Endothelial cell of umbilical vein (primary cell): ENCODE results near the gene INPP5J. TPM values are rescaled to one million over a fixed set of nuclear protein-coding genes. Genes with fewer than 3 reads are reported as not detected.

Experiments used
- BruUV-seq: library from RNA; stranded (reverse); fragments of 400-500 nt; replicated peaks from 2 replicates; lab custom pipeline; 2021; lab: Mats Ljungman, UMichigan
- CTCF ChIA-PET: fragments of 300-600, 350-600 bp; sonication (Branson Sonifier 250); formaldehyde crosslinking; loops from one replicate; lab custom pipeline; 2021; ENCODE audit warnings: antibody characterized with exemption, inconsistent platforms; lab: Charles Lee
- POLR2A ChIA-PET: fragments of 300-600, 350-600 bp; sonication (Branson Sonifier 250); formaldehyde crosslinking; loops from one replicate; lab custom pipeline; 2021; ENCODE audit warnings: antibody characterized with exemption, inconsistent platforms; lab: Charles Lee
- DNase-seq: peaks from one replicate; pipeline ENCODE4 v3.0.0-alpha.2; 2011; ENCODE audit warnings: low read depth, low spot score
- FAIRE-seq: peaks from 2 replicates; lab custom pipeline; 2011; peaks lifted over from hg19 to GRCh38; lab: Jason Lieb, UNC
- H2AFZ ChIP-seq: 2 replicates; pipeline ENCODE4 v1.6.0; 2012; ENCODE audit warnings: low read depth, low read length, control low read depth, inconsistent platforms
- H3K27ac ChIP-seq: 2 replicates; pipeline ENCODE4 v1.5.1; 2011; ENCODE audit warnings: low read depth, mild to moderate bottlenecking, control low read depth, low read length, moderate library complexity; ENCODE audit not compliant: insufficient read depth
- H3K27me3 ChIP-seq, 2 experiments: 2 replicates each; pipeline versions ENCODE4 v1.6.0 to v1.6.1; 2011; ENCODE audit warnings: low read length in 2 of 2, mixed read lengths in 1 of 2; ENCODE audit not compliant: control insufficient read depth in 2 of 2, insufficient read depth in 2 of 2
- H3K36me3 ChIP-seq, 2 experiments: 2 replicates in 1 of 2; 3 replicates in 1 of 2; pipeline ENCODE4 v1.5.1; 2011; ENCODE audit warnings: low read length in 2 of 2, mild to moderate bottlenecking in 1 of 2, moderate library complexity in 1 of 2; ENCODE audit not compliant: control insufficient read depth in 2 of 2, insufficient read depth in 2 of 2; ENCODE audit errors: extremely low read depth in 1 of 2
- H3K4me1 ChIP-seq: 3 replicates; pipeline ENCODE4 v1.5.1; 2011; ENCODE audit warnings: mild to moderate bottlenecking, low read length; ENCODE audit not compliant: control insufficient read depth, insufficient read depth; ENCODE audit errors: extremely low read depth
- H3K4me2 ChIP-seq: 2 replicates; pipeline ENCODE4 v1.6.1; 2011; ENCODE audit warnings: low read length, control low read depth, mixed read lengths; ENCODE audit not compliant: insufficient read depth
- H3K4me3 ChIP-seq, 3 experiments: fragments of 200-600 bp in 1 of 3; sonication (generic), shearing (Covaris generic) in 1 of 3; replicated peaks in 1 of 3; 2 replicates each; pipeline ENCODE4 v1.5.1; 2011 to 2016; ENCODE audit warnings: control low read depth in 3 of 3, low read length in 3 of 3, mild to moderate bottlenecking in 2 of 3, inconsistent platforms in 1 of 3, low read depth in 1 of 3, moderate library complexity in 1 of 3; ENCODE audit not compliant: insufficient read depth in 1 of 3
- H3K79me2 ChIP-seq: 2 replicates; pipeline ENCODE4 v1.6.0; 2012; ENCODE audit warnings: low read length, inconsistent platforms; ENCODE audit not compliant: control insufficient read depth, insufficient read depth
- H3K9ac ChIP-seq: replicated peaks from 2 replicates; pipeline ENCODE3; 2011; ENCODE audit warnings: low read length, control low read depth; ENCODE audit not compliant: insufficient read depth; ENCODE audit errors: extremely low read depth
- H3K9me1 ChIP-seq: replicated peaks from 3 replicates; pipeline ENCODE4 v1.6.0; 2011; ENCODE audit warnings: mild to moderate bottlenecking, low read length; ENCODE audit not compliant: control insufficient read depth, insufficient read depth; ENCODE audit errors: extremely low read depth
- H3K9me3 ChIP-seq: replicated peaks from 2 replicates; pipeline ENCODE4 v1.5.1; 2012; ENCODE audit warnings: low read length, inconsistent platforms; ENCODE audit not compliant: control insufficient read depth, insufficient read depth
- H4K20me1 ChIP-seq: replicated peaks from 2 replicates; pipeline ENCODE3; 2011; ENCODE audit warnings: mild to moderate bottlenecking, low read length; ENCODE audit not compliant: control insufficient read depth, insufficient read depth; ENCODE audit errors: extremely low read depth
- CTCF ChIP-seq, 2 donors: IDR thresholded peaks; 1 replicate in 1 of 2; 2 replicates in 1 of 2; pipeline ENCODE4 v1.5.1; 2011; ENCODE audit warnings: low read length in 2 of 2, mild to moderate bottlenecking in 2 of 2, moderate library complexity in 2 of 2, control low read depth in 1 of 2, inconsistent platforms in 1 of 2, low read depth in 1 of 2; ENCODE audit not compliant: insufficient read depth in 1 of 2; ENCODE audit errors: extremely low read depth in 1 of 2
- EZH2 ChIP-seq: IDR thresholded peaks from 2 replicates; pipeline ENCODE4 v1.6.1; 2012; ENCODE audit warnings: borderline replicate concordance, low read depth, mild to moderate bottlenecking, moderate library complexity, low read length, inconsistent platforms; ENCODE audit not compliant: severe bottlenecking
- FOS ChIP-seq: IDR thresholded peaks from 2 replicates; pipeline ENCODE4 v1.6.1; 2011; ENCODE audit warnings: mild to moderate bottlenecking, low read length, moderate library complexity, borderline replicate concordance; ENCODE audit not compliant: insufficient read depth
- GATA2 ChIP-seq: IDR thresholded peaks from 2 replicates; pipeline ENCODE4 v1.7.0; 2011; ENCODE audit warnings: low read depth, mild to moderate bottlenecking, moderate library complexity, mixed read lengths, low read length; ENCODE audit not compliant: insufficient read length, insufficient read depth
- JUN ChIP-seq: IDR thresholded peaks from 2 replicates; pipeline ENCODE4 v1.6.1; 2011; ENCODE audit warnings: borderline replicate concordance, low read depth; ENCODE audit not compliant: insufficient read length, insufficient read depth
- MAX ChIP-seq: IDR thresholded peaks from 2 replicates; pipeline ENCODE4 v1.6.1; 2011; ENCODE audit not compliant: insufficient read depth, insufficient read length
- MYC ChIP-seq: IDR thresholded peaks from one replicate; pipeline ENCODE4 v1.6.1; 2011; ENCODE audit warnings: mild to moderate bottlenecking, low read depth, low read length
- POLR2A ChIP-seq: IDR thresholded peaks from 2 replicates; pipeline ENCODE4 v1.6.1; 2012; ENCODE audit warnings: low read depth, mild to moderate bottlenecking, control low read depth, low read length
- POLR2AphosphoS5 ChIP-seq: IDR thresholded peaks from 2 replicates; pipeline ENCODE4 v1.6.1; 2012; ENCODE audit warnings: low read depth, mild to moderate bottlenecking, control low read depth, low read length, moderate library complexity; ENCODE audit not compliant: insufficient read depth
- dilution Hi-C: fragments of 300-500 bp; cut with MboI; formaldehyde crosslinking; loops from one replicate; pipeline ENCODE4 v1.15.0; 2019; ENCODE audit warnings: low sequenced_read_pairs; ENCODE audit not compliant: extremely low pct_ligation_motif_present
- intact Hi-C: fragments of 100-400 bp; cut with micrococcal nuclease; formaldehyde crosslinking; loops from one replicate; pipeline ENCODE4 v1.10.0; 2022
- polyA plus RNA-seq, 4 experiments: library from polyadenylated mRNA; depleted of rRNA in 3 of 4; stranded (reverse) in 3 of 4; unstranded in 1 of 4; fragments of >200 nt; gene quantifications; 2 replicates each; pipeline versions ENCODE4 v1.2.1 to v1.2.3, GENCODE V29; 2011 to 2012; ENCODE audit warnings: missing spikeins in 1 of 4
- total RNA-seq: library from RNA; stranded (reverse); gene quantifications from 2 replicates; pipeline ENCODE4 v1.2.3, GENCODE V29; 2021

The INPP5J gene
- total and polyA plus RNA-seq, 2 donors (not counting 3 experiments of a cell fraction or from before 2014, with no cell fraction given), result 0.43 to 0.49 TPM

- Histone ChIP-seq H3K36me3 (peaks cover 2 to 3% of the 10 kb centered on the region in 2 experiments), H3K9ac (no peak overlapping the region), H3K9me1 (no peaks in the 10 kb centered on the region), H3K4me3 (peak overlapping the region in 1 of 3 experiments; percentile 52), H3K4me2 (peak overlapping the region; percentile 95), H3K79me2 (peaks cover 39% of the 10 kb centered on the region), H3K9me3 (no peaks in the 10 kb centered on the region), H3K4me1 (peaks cover 19% of the 10 kb centered on the region), H3K27ac (no peak overlapping the region), H3K27me3 (no peaks in the 10 kb centered on the region), H4K20me1 (no peaks in the 10 kb centered on the region), H2AFZ (no peak overlapping the region)
- TF ChIP-seq CTCF (IDR thresholded peaks at IDR 0.05; ENCODE audit: extremely low read depth in 1 of 2, insufficient read depth in 1 of 2, low read depth in 1 of 2, low read length in 2 of 2) (no peak), JUN (no peak), EZH2 (no peak), GATA2 (no peak), POLR2AphosphoS5 (no peak), MAX (no peak), POLR2A (no peak), FOS (no peak), MYC (no peak)
- FAIRE-seq (no peak), DNase-seq (no peak)
- no TSS peak for BruUV-seq
- POLR2A ChIA-PET, result no interaction called here
- dilution Hi-C loops, result no loop called here
- CTCF ChIA-PET, result interaction anchor here (1.8 to 17.9 kb wide), 5 partner anchors 12 to 111 kb away, joined by 5 to 231 read pairs (median 22); partner anchors contain the start of gene SELENOM
- intact Hi-C loops, result loop anchor here (5.0 kb wide), 1 partner anchor 71 kb away; no protein-coding TSS in a partner anchor
Measured at GRCh38 chr22:31161386-31161785, 38.6 kb downstream of the INPP5J start.
